Measurements from ENCODE around the gene NME3. TPM values are rescaled to one million over a fixed set of nuclear protein-coding genes. Genes with fewer than 3 reads are reported as not detected.

The NME3 gene
- total RNA-seq, 4 donors from 2014 or later: 69.3 to 150 (median 126) TPM

DNA sequence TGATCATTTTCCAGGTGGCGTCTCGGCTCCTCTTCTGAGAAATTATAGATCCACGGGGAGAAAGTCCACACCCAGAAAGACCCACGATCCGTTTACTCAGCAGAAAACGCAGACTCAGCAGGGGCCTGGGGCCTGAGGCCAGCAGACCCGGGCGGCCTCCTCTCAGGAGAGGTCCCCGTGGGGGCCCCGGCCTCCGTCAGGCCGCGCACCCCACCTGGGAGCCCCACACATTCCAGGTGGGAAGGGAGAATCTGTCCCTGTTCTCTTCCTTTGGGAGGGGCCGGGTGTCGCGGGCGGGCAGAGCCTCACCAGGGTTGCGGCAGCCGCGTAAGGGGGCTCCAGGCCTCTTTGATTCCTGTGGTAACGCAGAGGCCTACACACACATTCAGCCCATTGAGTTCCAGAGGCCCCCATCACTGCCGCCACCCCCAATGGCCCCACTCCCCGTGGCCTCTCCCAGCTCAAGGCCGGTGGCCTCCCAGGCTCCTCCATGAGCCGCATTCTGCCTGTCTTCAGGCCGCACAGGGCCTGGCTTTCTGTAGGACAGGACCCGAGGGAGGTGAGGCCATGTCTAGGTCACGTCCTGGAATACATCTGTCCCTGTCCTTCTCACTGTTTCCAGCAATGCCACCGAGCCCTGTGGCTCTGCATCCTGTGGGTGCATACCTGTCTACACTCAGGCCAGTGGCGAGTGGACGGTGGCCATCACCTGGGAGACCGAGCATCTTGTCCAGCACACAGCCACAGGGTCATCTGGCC is 23.7 kb upstream of the NME3 start:
- H3K4me1 ChIP-seq: no peaks in the 10 kb centered on the region
- TF ChIP-seq POLR2A (IDR thresholded peaks at IDR 0.05) (no peak), CTCF (IDR thresholded peaks at IDR 0.05) (no peak)
- no peak for DNase-seq
- no peak overlapping the region for H3K27ac ChIP-seq
- no peak overlapping the region for H3K4me3 ChIP-seq
- H3K36me3 ChIP-seq: peaks cover 0 to 7% (median 0%) of the 10 kb centered on the region in 3 donors
- no peaks in the 10 kb centered on the region for H3K27me3 ChIP-seq
- peaks cover 0 to 4% (median 0%) of the 10 kb centered on the region in 4 donors for H3K9me3 ChIP-seq

GRCh38 chr16:1794221-1794871 is 23.0 kb upstream of the NME3 start:
- peak in 1 of 3 donors; percentile 47 for DNase-seq
- peaks cover 0 to 4% (median 0%) of the 10 kb centered on the region in 4 donors for H3K9me3 ChIP-seq
- no peak overlapping the region for H3K4me3 ChIP-seq
- no peaks in the 10 kb centered on the region for H3K4me1 ChIP-seq
- no peak overlapping the region for H3K27ac ChIP-seq
- H3K27me3 ChIP-seq: no peaks in the 10 kb centered on the region
- H3K36me3 ChIP-seq: peaks cover 0 to 12% (median 0%) of the 10 kb centered on the region in 3 donors
- TF ChIP-seq POLR2A (IDR thresholded peaks at IDR 0.05) (no peak), CTCF (IDR thresholded peaks at IDR 0.05) (no peak)

- TF ChIP-seq CTCF (IDR thresholded peaks at IDR 0.05): no peak
- H3K4me1 ChIP-seq: no peaks in the 10 kb centered on the region
- peak in 2 of 3 donors; percentile 41 to 53 for DNase-seq
- H3K9me3 ChIP-seq: peaks cover 0 to 4% (median 0%) of the 10 kb centered on the region in 4 donors
- H3K27ac ChIP-seq: no peak within 1 kb of the TSS
- H3K4me3 ChIP-seq: no peak within 1 kb of the TSS
- H3K27me3 ChIP-seq: no peaks in the 10 kb centered on the region
- peaks cover 0 to 18% (median 0%) of the 10 kb centered on the region in 3 donors for H3K36me3 ChIP-seq
Measured at GRCh38 chr16:1793578-1794220, 22.4 kb upstream of the NME3 start, which contains the start of gene IGFALS. Gene IGFALS, minus strand, starts transcription at chr16:1793705. Its CDS starts 53 bp downstream, at chr16:1793652.

DNA sequence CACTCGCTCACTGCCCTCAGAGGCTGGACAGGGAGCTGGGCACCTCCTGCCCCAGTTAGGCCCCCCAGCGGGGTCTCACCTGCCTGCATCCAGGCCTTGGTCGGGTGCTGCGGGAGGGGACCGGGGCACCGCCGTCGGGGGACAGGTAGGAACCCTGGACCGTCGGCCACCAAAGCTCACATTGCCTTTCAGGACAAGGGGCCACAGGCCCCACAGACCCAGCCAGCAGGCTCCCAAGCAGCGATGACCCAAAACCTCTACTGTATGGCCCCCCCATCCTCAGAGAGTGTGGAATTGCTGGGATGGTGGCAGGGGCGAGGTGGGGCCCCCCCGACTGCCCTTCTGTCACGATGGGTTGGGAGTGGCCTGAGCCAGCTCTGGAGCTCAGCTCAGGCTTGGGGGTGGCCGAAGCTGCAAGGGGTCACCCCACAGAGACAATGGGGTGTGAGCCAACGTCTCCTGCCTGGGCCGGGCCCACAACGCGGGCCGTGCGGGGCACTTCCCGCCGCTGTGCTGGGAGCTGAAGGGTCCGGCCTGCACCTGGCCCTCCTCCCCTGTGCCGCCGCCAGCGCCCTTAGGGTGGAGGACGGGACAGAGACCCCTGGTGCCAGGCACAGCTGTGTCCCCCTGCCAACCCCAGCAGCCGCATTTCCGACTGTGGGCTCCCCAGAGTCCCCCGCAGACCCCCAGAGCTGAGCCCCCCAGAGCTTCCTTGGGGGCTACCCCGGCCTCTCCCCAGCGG is 21.7 kb upstream of the NME3 start:
- DNase-seq: no peak
- Histone ChIP-seq H3K36me3 (peaks cover 0 to 25% (median 0%) of the 10 kb centered on the region in 3 donors), H3K4me3 (no peak overlapping the region), H3K27ac (no peak overlapping the region), H3K9me3 (peaks cover 0 to 2% (median 0%) of the 10 kb centered on the region in 4 donors), H3K27me3 (no peaks in the 10 kb centered on the region), H3K4me1 (no peaks in the 10 kb centered on the region)
- TF ChIP-seq CTCF (IDR thresholded peaks at IDR 0.05) (no peak), POLR2A (IDR thresholded peaks at IDR 0.05) (no peak)

Measured in Peyer's patch (tissue), 4 donors.